GM19372 (cell line): ENCODE data around the gene AOPEP.

ENCODE experiments used
- ATAC-seq: cut with Tn5 transposase; IDR thresholded peaks from one replicate; pipeline ENCODE4 v1.9.1; 2021; ENCODE audit warnings: mild to moderate bottlenecking, low read depth, moderate library complexity; ENCODE audit not compliant: unreplicated experiment

AOPEP gene

GRCh38 chr9:95083086-95083768, 356.7 kb downstream of the AOPEP start:
- ATAC-seq, result no peak

- no peak for ATAC-seq
Observed at GRCh38 chr9:95084254-95084934, 357.9 kb downstream of the AOPEP start.

- ATAC-seq, result no peak
Observed at GRCh38 chr9:95085036-95085770, 358.7 kb downstream of the AOPEP start.

DNA sequence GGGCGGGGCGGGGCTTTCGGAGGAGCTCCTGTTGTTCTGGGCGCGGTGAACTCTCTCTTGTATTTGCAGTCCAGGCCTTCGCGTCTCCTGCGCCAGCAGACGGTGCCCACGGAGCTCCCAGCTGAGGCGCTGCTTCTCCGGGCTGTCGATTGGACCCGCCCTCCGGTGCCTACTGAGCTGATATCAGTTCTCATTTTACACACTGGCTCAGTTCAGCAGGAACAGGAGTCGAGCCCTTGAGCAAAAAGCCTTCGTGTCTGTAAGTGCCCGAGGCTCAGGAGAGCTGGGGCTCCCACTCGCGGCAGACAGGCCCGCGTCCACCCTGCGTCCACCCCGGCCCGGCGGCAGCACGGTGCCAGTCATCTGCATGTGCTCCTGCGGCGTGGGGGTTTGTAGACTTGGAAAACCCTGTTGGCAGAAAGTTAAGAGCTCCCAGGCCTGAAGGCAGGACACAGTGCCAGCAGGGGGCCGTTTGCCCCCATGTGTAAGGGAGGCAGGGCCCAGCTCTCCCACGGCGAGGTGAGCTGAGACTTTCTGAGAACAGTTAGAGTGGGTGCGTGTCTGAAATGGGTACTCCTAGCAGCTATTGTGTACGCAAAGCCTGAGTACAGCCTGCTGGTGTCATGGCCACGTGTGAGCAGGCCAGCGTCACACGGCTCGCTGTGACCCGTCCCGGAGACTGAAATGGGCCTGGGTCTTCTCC, 359.5 kb downstream of the AOPEP start:
- no peak for ATAC-seq

- ATAC-seq, result no peak
Observed at GRCh38 chr9:95086564-95086955, 360.1 kb downstream of the AOPEP start.

DNA sequence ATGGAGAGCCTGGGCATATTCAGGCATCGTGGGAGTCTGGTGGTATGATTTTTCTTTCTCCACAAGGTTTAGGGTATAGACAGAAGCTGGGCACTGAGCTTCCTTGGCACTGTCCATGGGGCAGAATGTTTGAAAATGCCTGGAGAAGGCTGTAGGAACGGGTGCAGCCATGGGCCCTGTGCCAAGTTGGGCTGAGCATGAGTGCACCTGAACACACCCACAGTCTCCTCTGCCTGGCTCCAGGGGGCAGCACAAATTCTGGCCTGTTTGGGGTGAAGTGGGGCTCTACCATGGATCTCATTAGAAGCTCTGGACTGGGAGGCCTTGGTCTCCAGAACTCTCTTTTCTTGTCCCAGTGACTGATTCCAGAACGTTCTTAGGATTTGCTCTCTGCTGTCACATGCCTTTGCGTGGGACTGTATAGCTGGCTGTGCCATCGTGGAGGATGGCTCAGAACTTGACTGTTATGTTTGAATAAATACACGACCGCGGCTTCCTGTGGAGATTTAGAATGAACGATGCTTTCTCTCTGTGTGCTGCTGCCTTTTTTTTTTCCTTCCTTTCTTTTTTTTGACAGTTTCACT, 361.3 kb downstream of the AOPEP start:
- no peak for ATAC-seq

- ATAC-seq, result no peak
Observed at GRCh38 chr9:95088421-95089161, 362.1 kb downstream of the AOPEP start.

DNA sequence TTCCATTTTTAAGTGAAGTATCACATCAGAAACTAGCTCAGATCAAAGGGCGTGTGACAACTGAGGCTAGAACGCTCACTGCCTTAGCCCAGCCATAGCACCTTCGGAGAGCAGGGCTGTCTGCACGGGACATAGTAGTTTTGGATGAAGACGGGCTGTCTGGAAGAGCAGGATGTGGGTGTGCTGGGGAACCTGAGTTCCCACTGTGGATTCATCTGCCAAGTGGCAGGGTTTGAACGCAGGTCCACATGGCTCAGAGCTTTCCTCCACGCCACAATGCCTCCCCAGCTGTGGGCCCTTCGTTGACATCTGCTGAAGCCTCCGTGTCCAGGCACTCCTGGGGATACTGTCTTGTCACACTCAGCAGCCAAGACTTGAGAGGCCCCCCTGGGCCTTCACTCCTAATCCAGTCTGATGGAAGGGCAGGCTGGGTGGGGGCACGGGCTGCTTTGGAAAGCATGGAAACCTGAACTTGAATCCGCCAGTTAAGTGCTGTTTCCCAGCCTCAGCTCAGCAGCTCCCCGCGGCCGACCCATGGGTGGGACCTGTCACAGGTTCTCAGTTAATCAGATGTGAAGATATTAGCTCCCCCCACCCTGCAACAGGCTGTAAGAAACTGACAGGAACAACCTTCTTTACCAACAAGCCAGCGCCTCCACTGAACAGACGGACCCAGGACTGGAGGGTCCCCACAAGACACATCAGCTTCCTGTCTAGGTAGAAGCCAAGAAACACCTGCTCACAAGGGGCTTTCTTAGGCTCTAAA, 362.9 kb downstream of the AOPEP start:
- no peak for ATAC-seq

GRCh38 chr9:95090023-95090791, 363.7 kb downstream of the AOPEP start:
- ATAC-seq, result no peak

DNA sequence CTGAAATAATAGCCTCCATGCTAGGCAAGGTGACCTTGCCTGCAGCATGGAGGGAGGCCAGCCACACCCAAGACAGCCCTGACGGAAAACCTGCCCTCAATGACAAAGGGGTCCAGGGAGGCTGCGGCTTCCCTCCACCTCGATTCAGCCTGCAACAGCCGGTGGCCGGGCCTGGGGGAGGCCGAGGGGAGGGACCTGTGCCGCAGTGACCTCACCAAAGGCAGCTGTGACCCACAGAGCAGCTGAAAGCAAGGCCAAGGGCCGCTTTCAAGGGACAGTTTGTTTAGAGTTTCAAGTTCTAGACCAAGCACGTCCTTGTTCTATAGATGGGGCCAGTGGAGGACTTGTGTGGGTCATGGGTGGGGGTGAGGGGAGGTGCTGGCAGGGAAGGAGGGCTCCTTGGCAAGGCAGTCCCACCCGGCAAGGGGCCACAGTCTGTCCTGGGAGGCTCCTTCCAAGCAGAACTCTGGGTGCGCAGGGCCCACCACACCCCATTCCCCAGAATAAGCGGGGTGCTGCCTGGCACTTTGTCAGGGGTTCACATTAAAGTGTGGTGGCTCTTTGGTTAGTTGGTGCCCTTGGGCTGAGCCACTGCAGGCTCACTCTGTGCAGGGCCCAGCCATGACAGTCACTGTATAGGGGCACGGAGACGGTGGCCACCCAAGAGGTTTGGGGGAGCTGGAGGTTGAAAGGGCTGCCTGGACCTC, 364.5 kb downstream of the AOPEP start:
- no peak for ATAC-seq

DNA sequence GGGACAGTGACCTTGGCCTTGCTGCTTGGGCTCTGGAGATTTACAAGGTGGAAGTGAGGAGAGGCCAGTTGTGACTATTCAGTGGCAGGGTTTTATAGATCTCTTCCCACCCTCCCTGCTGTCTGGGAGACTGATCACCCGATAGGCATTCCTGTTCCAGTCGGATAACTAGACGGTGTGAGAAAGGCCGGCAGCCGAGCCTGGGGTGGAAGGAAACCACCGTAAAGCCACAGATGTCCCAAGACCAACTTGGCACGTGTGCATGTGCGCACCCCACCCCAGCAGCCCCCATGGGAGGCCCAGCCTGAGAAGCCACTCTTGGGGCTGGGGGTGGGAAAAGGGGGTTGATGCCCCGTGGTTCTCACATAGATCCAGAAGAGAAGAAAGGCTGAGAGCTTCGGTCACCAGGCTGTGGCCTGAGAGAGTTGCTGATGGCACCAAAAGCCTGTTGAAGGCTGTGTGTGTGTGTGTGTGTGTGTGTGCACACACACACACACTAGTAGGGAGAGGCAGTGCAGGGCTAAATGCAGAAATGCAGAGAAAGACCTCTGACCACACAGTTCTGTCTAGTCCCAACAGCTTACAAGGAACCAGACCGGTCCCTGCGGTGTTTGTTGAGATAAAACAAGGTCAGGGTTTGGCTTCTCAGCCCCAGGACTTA, 365.2 kb downstream of the AOPEP start:
- ATAC-seq, result no peak

DNA sequence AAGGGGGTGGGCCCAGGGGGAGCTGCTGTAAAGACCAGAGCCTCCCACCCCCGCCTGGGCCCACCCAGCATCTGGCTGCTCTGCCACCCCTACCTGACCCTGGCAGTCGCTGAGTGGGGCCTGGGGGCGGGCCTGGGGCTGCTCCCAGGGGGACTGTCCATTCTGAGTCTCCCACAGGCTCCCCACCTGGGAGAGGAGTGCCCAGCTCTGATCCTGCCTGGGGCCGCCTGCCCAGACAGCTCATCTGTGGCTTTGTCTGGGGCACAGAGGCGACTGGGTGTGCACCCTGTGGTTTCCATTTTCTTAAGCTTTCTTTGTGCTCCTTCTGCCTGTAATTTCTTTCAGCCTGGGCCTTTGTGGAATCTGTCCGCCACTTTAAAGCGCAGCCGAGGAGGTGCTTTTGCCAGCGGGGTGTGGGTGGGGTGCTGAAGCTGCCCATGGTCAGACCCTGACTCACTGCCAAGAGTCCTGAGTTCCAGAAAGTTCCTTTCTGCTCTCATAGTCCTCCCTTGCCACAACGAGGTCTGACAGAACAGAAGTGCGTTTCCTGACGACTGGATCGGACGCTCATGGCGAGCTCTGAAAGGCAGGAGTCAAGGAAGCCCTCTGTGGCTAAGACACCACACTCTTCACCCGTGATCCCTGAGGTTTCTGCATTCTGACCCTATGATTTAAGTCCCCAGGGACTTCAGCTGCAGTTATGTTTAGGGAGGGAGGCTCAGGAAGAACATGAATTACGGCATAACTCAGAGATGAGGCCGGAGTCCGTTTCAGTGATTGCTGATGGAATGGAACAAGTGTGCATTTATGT, 366.0 kb downstream of the AOPEP start:
- ATAC-seq, result no peak

DNA sequence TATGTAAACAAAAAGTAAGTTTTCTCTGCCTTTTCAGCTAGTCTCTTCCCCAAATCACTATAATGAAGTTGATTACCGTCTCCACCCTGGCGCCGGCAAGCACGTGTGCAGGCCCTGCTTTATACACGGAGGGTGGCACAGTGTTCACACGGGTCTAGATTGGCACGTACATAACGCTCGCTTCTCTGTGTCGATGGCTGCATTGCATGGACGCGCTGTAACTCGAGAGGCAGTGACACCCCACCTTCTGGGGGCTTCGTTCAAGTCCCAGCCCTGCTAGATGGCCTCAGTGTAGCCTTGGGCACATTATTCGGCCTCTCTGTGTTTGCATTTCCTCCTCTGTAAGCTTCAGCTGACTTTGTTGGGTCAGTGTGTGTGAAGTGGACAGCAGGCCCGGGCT, 367.1 kb downstream of the AOPEP start:
- no peak for ATAC-seq

DNA sequence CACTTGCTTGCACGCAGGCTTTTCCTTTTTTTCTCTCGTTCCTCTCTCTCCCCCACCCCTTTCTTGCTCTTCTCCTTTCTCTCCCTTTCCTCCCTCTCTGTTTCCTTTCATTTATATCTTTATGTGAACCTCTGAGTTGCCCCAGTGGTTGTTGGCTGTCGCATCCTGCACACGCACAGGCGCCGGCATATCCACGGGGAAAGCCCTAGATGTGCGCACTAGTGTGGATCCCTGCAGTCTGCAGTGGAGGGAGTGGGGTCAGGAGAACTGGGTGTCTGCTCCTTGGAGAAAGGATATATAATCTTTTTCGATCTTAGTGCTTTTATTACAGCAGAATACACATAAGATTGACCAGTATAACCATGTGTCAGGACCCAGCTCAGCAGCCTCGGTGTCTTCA, 367.5 kb downstream of the AOPEP start:
- no peak for ATAC-seq

GRCh38 chr9:95095641-95096355, 369.3 kb downstream of the AOPEP start:
- ATAC-seq, result no peak

GRCh38 chr9:95096381-95096780, 369.9 kb downstream of the AOPEP start:
- ATAC-seq, result no peak
